GM23338 (cell line): ENCODE measurements around the gene DENND4A. TPM values are rescaled to one million over a fixed set of nuclear protein-coding genes. Genes with fewer than 3 reads are reported as not detected.
A peak's percentile ranks its signal among the peaks of the same experiment; 100 is the strongest.

Source experiments
- ATAC-seq: fragments of 200-7000 bp; cut with Tn5 transposase; 3 replicates; pipeline ENCODE4 v1.9.1; 2020
- DNase-seq: peaks from one replicate; pipeline ENCODE4 v3.0.0-alpha.2; 2015; ENCODE audit warnings: low spot score
- H2AFZ ChIP-seq: fragments of 200-600 bp; sonication (generic); 2 replicates; pipeline ENCODE4 v1.8.0; 2016; ENCODE audit warnings: antibody characterized with exemption, mild to moderate bottlenecking, moderate library complexity
- H3F3A ChIP-seq: fragments of 200-600 bp; sonication (generic); replicated peaks from 2 replicates; pipeline ENCODE4 v1.8.0; 2017; ENCODE audit warnings: antibody characterized with exemption, mixed run types, low read depth
- H3K27ac ChIP-seq: fragments of 200-600 bp; sonication (generic); 2 replicates; pipeline ENCODE4 v1.6.1; 2016; ENCODE audit warnings: low read depth
- H3K27me3 ChIP-seq: fragments of 200-600 bp; sonication (generic); 2 replicates; pipeline ENCODE4 v1.8.0; 2016; ENCODE audit warnings: mild to moderate bottlenecking, mixed run types, moderate library complexity; ENCODE audit not compliant: insufficient read depth
- H3K36me3 ChIP-seq: fragments of 200-600 bp; sonication (generic); 2 replicates; pipeline ENCODE4 v1.8.0; 2016; ENCODE audit warnings: mild to moderate bottlenecking; ENCODE audit not compliant: insufficient read depth
- H3K4me1 ChIP-seq: fragments of 200-600 bp; sonication (generic); 2 replicates; pipeline ENCODE4 v1.8.0; 2016; ENCODE audit warnings: mild to moderate bottlenecking, moderate library complexity; ENCODE audit not compliant: insufficient read depth
- H3K4me2 ChIP-seq: fragments of 200-600 bp; sonication (generic); 2 replicates; pipeline ENCODE4 v1.7.1; 2017; ENCODE audit warnings: mixed run types
- H3K4me3 ChIP-seq: fragments of 200-600 bp; sonication (generic); 2 replicates; pipeline ENCODE4 v1.6.1; 2016; ENCODE audit warnings: mixed run types
- H3K79me2 ChIP-seq: fragments of 200-600 bp; sonication (generic); replicated peaks from 2 replicates; pipeline ENCODE4 v1.8.0; 2017; ENCODE audit warnings: mild to moderate bottlenecking; ENCODE audit not compliant: insufficient read depth
- H3K9me2 ChIP-seq: fragments of 200-600 bp; sonication (generic); 2 replicates; pipeline ENCODE4 v1.8.0; 2017; ENCODE audit not compliant: insufficient read depth
- H4K20me1 ChIP-seq: fragments of 200-600 bp; sonication (generic); replicated peaks from 2 replicates; pipeline ENCODE4 v1.8.0; 2017; ENCODE audit warnings: mild to moderate bottlenecking; ENCODE audit not compliant: insufficient read depth
- H3K27ac Mint-ChIP-seq: 2 replicates; pipeline ENCODE4 v1.8.0; 2020; ENCODE audit warnings: inconsistent platforms, mild to moderate bottlenecking, moderate library complexity, mixed read lengths
- H3K27me3 Mint-ChIP-seq: 3 replicates; pipeline ENCODE4 v1.8.0; 2022; ENCODE audit warnings: low read depth, mild to moderate bottlenecking, moderate library complexity, mixed read lengths, inconsistent platforms; ENCODE audit not compliant: insufficient read depth, poor library complexity
- H3K36me3 Mint-ChIP-seq: 3 replicates; pipeline ENCODE4 v1.8.0; 2021; ENCODE audit warnings: low read depth, mild to moderate bottlenecking, inconsistent platforms, moderate library complexity, mixed read lengths
- H3K4me1 Mint-ChIP-seq: 3 replicates; pipeline ENCODE4 v1.8.0; 2020; ENCODE audit warnings: mild to moderate bottlenecking, inconsistent platforms, mixed read lengths
- H3K4me3 Mint-ChIP-seq: 3 replicates; pipeline ENCODE4 v1.8.0; 2021; ENCODE audit warnings: moderate library complexity, mild to moderate bottlenecking, inconsistent platforms, mixed read lengths
- H3K9me3 Mint-ChIP-seq: 3 replicates; pipeline ENCODE4 v1.8.0; 2020; ENCODE audit warnings: moderate library complexity, mild to moderate bottlenecking, inconsistent platforms, mixed read lengths
- CREB1 ChIP-seq: fragments of 250-450 bp; sonication (Bioruptor Pico); IDR thresholded peaks from 2 replicates; pipeline ENCODE4 v1.5.0; 2020; ENCODE audit warnings: low read depth, mild to moderate bottlenecking, moderate library complexity
- CTCF ChIP-seq, 2 experiments: fragments of 200-600 bp in 1 of 2; sonication (generic) in 1 of 2; conservative IDR thresholded peaks; 2 replicates each; pipeline versions ENCODE4 v1.5.1 to v1.6.1; 2016 to 2017; ENCODE audit warnings: antibody characterized with exemption in 2 of 2, low read depth in 2 of 2, mild to moderate bottlenecking in 2 of 2, moderate library complexity in 1 of 2
- EZH2 ChIP-seq: fragments of 200-600 bp; sonication (generic); IDR thresholded peaks from one replicate; pipeline ENCODE4 v1.8.0; 2017; ENCODE audit warnings: antibody characterized with exemption, mild to moderate bottlenecking, low read depth; ENCODE audit not compliant: unreplicated experiment
- EZH2phosphoT487 ChIP-seq: fragments of 200-600 bp; sonication (generic); IDR thresholded peaks from one replicate; pipeline ENCODE4 v1.8.1; 2018; ENCODE audit warnings: antibody characterized with exemption; ENCODE audit not compliant: unreplicated experiment
- JUNB ChIP-seq: IDR thresholded peaks from one replicate; pipeline ENCODE4 v1.6.1; 2016; ENCODE audit warnings: antibody characterized with exemption; ENCODE audit not compliant: unreplicated experiment
- NANOG ChIP-seq: IDR thresholded peaks from 2 replicates; pipeline ENCODE4 v1.6.1; 2016; ENCODE audit warnings: antibody characterized with exemption, borderline replicate concordance
- POLR2AphosphoS5 ChIP-seq: IDR thresholded peaks from 2 replicates; pipeline ENCODE4 v1.6.1; 2016; ENCODE audit warnings: antibody characterized with exemption, low read depth
- REST ChIP-seq: IDR thresholded peaks from one replicate; pipeline ENCODE4 v1.6.1; 2018; ENCODE audit warnings: antibody characterized with exemption; ENCODE audit not compliant: unreplicated experiment
- ZNF114 ChIP-seq: fragments of 250-450 bp; sonication (Bioruptor Pico); IDR thresholded peaks from 2 replicates; pipeline ENCODE4 v1.5.0; 2020; ENCODE audit warnings: mild to moderate bottlenecking, moderate library complexity
- ZNF331 ChIP-seq: fragments of 250-450 bp; sonication (Bioruptor Pico); IDR thresholded peaks from 2 replicates; pipeline ENCODE4 v1.5.0; 2020; ENCODE audit warnings: low read depth, mild to moderate bottlenecking, moderate library complexity
- ZNF462 ChIP-seq: fragments of 250-450 bp; sonication (Bioruptor Pico); IDR thresholded peaks from 2 replicates; pipeline ENCODE4 v1.5.0; 2020; ENCODE audit warnings: mild to moderate bottlenecking, moderate library complexity
- polyA plus RNA-seq: library from polyadenylated mRNA; unstranded; fragments of >200 nt; fragmentation: Nextera tagmentation; extraction: Ambion mirVana; gene quantifications from 2 replicates; pipeline ENCODE4 v1.2.1, GENCODE V29; 2016
- total RNA-seq: library from RNA; depleted of rRNA; stranded (reverse); fragments of >200 nt; shearing (Covaris generic); gene quantifications from 2 replicates; pipeline ENCODE4 v1.2.3, GENCODE V29; 2014
- TF ChIP-seq, protein P1 (sequence below): IDR thresholded peaks from 2 replicates; pipeline ENCODE4 v1.6.1; 2016; ENCODE audit warnings: antibody characterized with exemption

Gene DENND4A
- total and polyA plus RNA-seq, 2 experiments from 2014 or later: 3.4 to 9.0 TPM

DNA sequence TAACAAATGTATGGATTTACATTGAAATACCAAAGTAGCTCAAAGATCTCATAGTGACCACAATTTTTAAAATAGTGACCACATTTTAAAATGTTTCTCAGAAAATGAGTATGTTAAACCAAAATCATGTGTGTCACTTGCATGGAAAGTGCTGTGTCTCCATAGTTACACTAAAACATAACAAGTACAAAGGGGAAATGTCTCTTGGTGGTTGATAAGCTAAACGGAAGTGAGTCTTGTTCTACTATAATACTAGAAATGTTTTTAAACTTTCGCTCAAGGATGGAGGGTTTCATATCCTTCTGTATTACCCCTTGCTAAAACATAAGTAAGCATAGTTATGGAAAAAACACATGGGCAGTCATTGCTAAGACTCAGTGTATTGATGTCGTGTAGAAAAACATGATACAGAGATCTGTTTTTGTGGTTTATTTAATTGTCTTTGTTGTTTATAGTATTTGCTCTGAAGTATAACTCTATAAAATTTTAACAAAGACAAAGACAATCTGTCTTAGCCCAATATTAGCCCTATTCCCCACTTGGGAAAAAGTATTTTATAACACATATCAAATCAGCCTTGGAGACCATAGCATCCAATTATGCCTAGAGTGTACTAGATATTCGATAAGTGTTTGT is 27.0 kb upstream of the DENND4A start (continued):
- TF ChIP-seq CTCF (conservative IDR thresholded peaks at IDR 0.05; ENCODE audit: low read depth in 2 of 2) (no peak), NANOG (no peak), ZNF114 (CRISPR knock-in tag) (no peak), REST (no peak), EZH2phosphoT487 (no peak)

GRCh38 chr15:65816441-65816840 is 24.3 kb upstream of the DENND4A start:
- 0 out of 2 replicates have a peak overlapping the region, but pooled peaks have one; percentile 23 for H2AFZ ChIP-seq
- Mint-ChIP-seq H3K9me3 (peaks cover 5% of the 10 kb centered on the region; the same call in 2 of the 3 replicates), H3K27ac (no peak overlapping the region)
- TF ChIP-seq CREB1 (CRISPR knock-in tag) (no peak), EZH2phosphoT487 (no peak), JUNB (no peak), NANOG (no peak), EZH2 (no peak), ZNF462 (CRISPR knock-in tag) (no peak), ZNF331 (CRISPR knock-in tag) (no peak), POLR2AphosphoS5 (no peak)
- TF ChIP-seq, protein P1, sequence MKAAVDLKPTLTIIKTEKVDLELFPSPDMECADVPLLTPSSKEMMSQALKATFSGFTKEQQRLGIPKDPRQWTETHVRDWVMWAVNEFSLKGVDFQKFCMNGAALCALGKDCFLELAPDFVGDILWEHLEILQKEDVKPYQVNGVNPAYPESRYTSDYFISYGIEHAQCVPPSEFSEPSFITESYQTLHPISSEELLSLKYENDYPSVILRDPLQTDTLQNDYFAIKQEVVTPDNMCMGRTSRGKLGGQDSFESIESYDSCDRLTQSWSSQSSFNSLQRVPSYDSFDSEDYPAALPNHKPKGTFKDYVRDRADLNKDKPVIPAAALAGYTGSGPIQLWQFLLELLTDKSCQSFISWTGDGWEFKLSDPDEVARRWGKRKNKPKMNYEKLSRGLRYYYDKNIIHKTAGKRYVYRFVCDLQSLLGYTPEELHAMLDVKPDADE: no peak

More at GRCh38 chr15:65816441-65816840, 24.3 kb upstream of the DENND4A start:
- Mint-ChIP-seq H3K27me3 (no peaks in the 10 kb centered on the region), H3K36me3 (peaks cover 4% of the 10 kb centered on the region), H3K4me3 (no peak overlapping the region), H3K4me1 (no peaks in the 10 kb centered on the region)
- Histone ChIP-seq H3K27me3 (no peaks in the 10 kb centered on the region), H3K9me2 (no peaks in the 10 kb centered on the region), H3K27ac (no peak overlapping the region), H3K79me2 (no peaks in the 10 kb centered on the region), H4K20me1 (no peaks in the 10 kb centered on the region), H3K4me3 (no peak overlapping the region), H3K4me1 (no peaks in the 10 kb centered on the region), H3K4me2 (no peak overlapping the region), H3K36me3 (no peaks in the 10 kb centered on the region; the same call in 1 of the 2 replicates), H3F3A (no peaks in the 10 kb centered on the region)
- ATAC-seq: no peak
- no peak for DNase-seq
